ENCODE data around the gene ADAM8.

DNA sequence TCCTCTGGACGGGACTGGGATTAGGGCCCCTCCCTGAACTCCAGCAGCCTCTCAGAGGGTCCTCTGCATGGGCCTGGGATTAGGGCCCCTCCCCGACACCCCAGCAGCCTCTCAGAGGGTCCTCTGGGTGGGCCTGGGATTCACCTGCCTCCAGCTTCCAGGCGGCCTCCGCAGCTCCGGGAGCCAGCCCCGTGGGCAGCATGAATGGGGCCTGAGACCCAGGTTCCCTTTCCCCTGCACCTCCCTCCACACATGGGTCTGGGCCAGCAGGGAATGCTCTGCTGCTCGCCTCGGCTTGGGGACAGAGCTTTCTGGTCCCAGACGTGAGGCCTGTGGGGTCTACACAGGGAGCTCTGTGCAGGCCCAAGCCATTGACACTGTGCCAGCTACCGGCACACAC is 26.5 kb upstream of the ADAM8 start:
- TF ChIP-seq POLR2A (IDR thresholded peaks at IDR 0.05): no peak
- TF ChIP-seq, protein P1, sequence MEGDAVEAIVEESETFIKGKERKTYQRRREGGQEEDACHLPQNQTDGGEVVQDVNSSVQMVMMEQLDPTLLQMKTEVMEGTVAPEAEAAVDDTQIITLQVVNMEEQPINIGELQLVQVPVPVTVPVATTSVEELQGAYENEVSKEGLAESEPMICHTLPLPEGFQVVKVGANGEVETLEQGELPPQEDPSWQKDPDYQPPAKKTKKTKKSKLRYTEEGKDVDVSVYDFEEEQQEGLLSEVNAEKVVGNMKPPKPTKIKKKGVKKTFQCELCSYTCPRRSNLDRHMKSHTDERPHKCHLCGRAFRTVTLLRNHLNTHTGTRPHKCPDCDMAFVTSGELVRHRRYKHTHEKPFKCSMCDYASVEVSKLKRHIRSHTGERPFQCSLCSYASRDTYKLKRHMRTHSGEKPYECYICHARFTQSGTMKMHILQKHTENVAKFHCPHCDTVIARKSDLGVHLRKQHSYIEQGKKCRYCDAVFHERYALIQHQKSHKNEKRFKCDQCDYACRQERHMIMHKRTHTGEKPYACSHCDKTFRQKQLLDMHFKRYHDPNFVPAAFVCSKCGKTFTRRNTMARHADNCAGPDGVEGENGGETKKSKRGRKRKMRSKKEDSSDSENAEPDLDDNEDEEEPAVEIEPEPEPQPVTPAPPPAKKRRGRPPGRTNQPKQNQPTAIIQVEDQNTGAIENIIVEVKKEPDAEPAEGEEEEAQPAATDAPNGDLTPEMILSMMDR (IDR thresholded peaks at IDR 0.05): no peak
- no peak for TF ChIP-seq EP300 (IDR thresholded peaks at IDR 0.05)
